Measurements from ENCODE around the gene PLCL2. TPM values are rescaled to one million over a fixed set of nuclear protein-coding genes. Genes with fewer than 3 reads are reported as not detected.
A peak's percentile ranks its signal among the peaks of the same experiment; 100 is the strongest.

Gene PLCL2
- total and polyA plus RNA-seq, 5 donors from 2014 or later, result 27.1 to 42.9 (median 33.5) TPM

GRCh38 chr3:17044855-17045254 lies 160.1 kb downstream of the PLCL2 start:
- Histone ChIP-seq H3K4me3 (ENCODE audit: low read depth, low read length) (no peak overlapping the region), H3K4me1 (ENCODE audit: control insufficient read depth, insufficient read depth, low read length, poor library complexity, severe bottlenecking) (peaks cover 6% of the 10 kb centered on the region), H3K27ac (ENCODE audit: insufficient read depth, low read length, poor library complexity, severe bottlenecking) (no peak overlapping the region), H3K27me3 (ENCODE audit: control insufficient read depth, insufficient read depth, low read length) (no peaks in the 10 kb centered on the region), H3K9me3 (ENCODE audit: control insufficient read depth in 2 of 2, low read length in 2 of 2) (peaks cover 0 to 6% of the 10 kb centered on the region in 2 experiments), H3K36me3 (ENCODE audit: control insufficient read depth, insufficient read depth, low read length) (peaks cover 19% of the 10 kb centered on the region)
- ATAC-seq (ENCODE audit: low read depth in 2 of 2) (peak in 1 of 2 donors; percentile 25), DNase-seq (peak in 1 of 3 donors; percentile 27)
- Mint-ChIP-seq H3K27ac (peak overlapping the region in 2 of 3 donors; percentile 33 to 57), H3K36me3 (peaks cover 55% of the 10 kb centered on the region), H3K27me3 (no peaks in the 10 kb centered on the region), H3K4me1 (peaks cover 22 to 39% (median 32%) of the 10 kb centered on the region in 4 donors), H3K9me3 (peaks cover 0 to 5% (median 0%) of the 10 kb centered on the region in 7 donors), H3K4me3 (no peak overlapping the region)

- Histone ChIP-seq H3K36me3 (ENCODE audit: control insufficient read depth, insufficient read depth, low read length) (peaks cover 19% of the 10 kb centered on the region), H3K4me3 (ENCODE audit: low read depth, low read length) (no peak overlapping the region), H3K4me1 (ENCODE audit: control insufficient read depth, insufficient read depth, low read length, poor library complexity, severe bottlenecking) (peaks cover 6% of the 10 kb centered on the region), H3K27ac (ENCODE audit: insufficient read depth, low read length, poor library complexity, severe bottlenecking) (no peak overlapping the region), H3K27me3 (ENCODE audit: control insufficient read depth, insufficient read depth, low read length) (no peaks in the 10 kb centered on the region), H3K9me3 (ENCODE audit: control insufficient read depth in 2 of 2, low read length in 2 of 2) (peaks cover 0 to 6% of the 10 kb centered on the region in 2 experiments)
- H3K36me3 Mint-ChIP-seq, result peaks cover 63% of the 10 kb centered on the region
- H3K27me3 Mint-ChIP-seq, result no peaks in the 10 kb centered on the region
- DNase-seq (no peak), ATAC-seq (ENCODE audit: low read depth in 2 of 2) (no peak)
- peaks cover 22 to 37% (median 30%) of the 10 kb centered on the region in 4 donors for H3K4me1 Mint-ChIP-seq
- H3K27ac Mint-ChIP-seq, result peak overlapping the region in 1 of 3 donors; percentile 9
- H3K9me3 Mint-ChIP-seq, result peaks cover 0 to 9% (median 2%) of the 10 kb centered on the region in 7 donors
- H3K4me3 Mint-ChIP-seq, result no peak overlapping the region
These were observed 160.9 kb downstream of the PLCL2 start for GRCh38 chr3:17045705-17046104.

- Mint-ChIP-seq H3K4me1 (peaks cover 22 to 37% (median 30%) of the 10 kb centered on the region in 4 donors), H3K27ac (peak overlapping the region in 2 of 3 donors; percentile 25 to 57), H3K36me3 (peaks cover 67% of the 10 kb centered on the region), H3K4me3 (no peak overlapping the region), H3K9me3 (peaks cover 0 to 9% (median 5%) of the 10 kb centered on the region in 7 donors), H3K27me3 (no peaks in the 10 kb centered on the region)
- H3K4me3 ChIP-seq (ENCODE audit: low read depth, low read length), result no peak overlapping the region
- peaks cover 19% of the 10 kb centered on the region for H3K36me3 ChIP-seq (ENCODE audit: control insufficient read depth, insufficient read depth, low read length)
- peaks cover 6% of the 10 kb centered on the region for H3K4me1 ChIP-seq (ENCODE audit: control insufficient read depth, insufficient read depth, low read length, poor library complexity, severe bottlenecking)
- DNase-seq (no peak), ATAC-seq (ENCODE audit: low read depth in 2 of 2) (no peak)
- H3K27me3 ChIP-seq (ENCODE audit: control insufficient read depth, insufficient read depth, low read length), result no peaks in the 10 kb centered on the region
- H3K27ac ChIP-seq (ENCODE audit: insufficient read depth, low read length, poor library complexity, severe bottlenecking), result no peak overlapping the region
- H3K9me3 ChIP-seq (ENCODE audit: control insufficient read depth in 2 of 2, low read length in 2 of 2), result peaks cover 0 to 6% of the 10 kb centered on the region in 2 experiments
These were observed 161.9 kb downstream of the PLCL2 start for GRCh38 chr3:17046623-17047022.

- H3K27me3 Mint-ChIP-seq, result no peaks in the 10 kb centered on the region
- H3K4me1 Mint-ChIP-seq, result peaks cover 22 to 37% (median 30%) of the 10 kb centered on the region in 4 donors
- no peak overlapping the region for H3K4me3 Mint-ChIP-seq
- peaks cover 6% of the 10 kb centered on the region for H3K4me1 ChIP-seq (ENCODE audit: control insufficient read depth, insufficient read depth, low read length, poor library complexity, severe bottlenecking)
- no peak overlapping the region for H3K27ac ChIP-seq (ENCODE audit: insufficient read depth, low read length, poor library complexity, severe bottlenecking)
- peaks cover 0 to 13% (median 5%) of the 10 kb centered on the region in 7 donors for H3K9me3 Mint-ChIP-seq
- DNase-seq, result peak in 1 of 3 donors; percentile 27
- H3K36me3 ChIP-seq (ENCODE audit: control insufficient read depth, insufficient read depth, low read length), result peaks cover 19% of the 10 kb centered on the region
- no peak overlapping the region for H3K4me3 ChIP-seq (ENCODE audit: low read depth, low read length)
- no peak for ATAC-seq (ENCODE audit: low read depth in 2 of 2)
- H3K27ac Mint-ChIP-seq, result peak overlapping the region in 1 of 3 donors; percentile 25
- H3K27me3 ChIP-seq (ENCODE audit: control insufficient read depth, insufficient read depth, low read length), result no peaks in the 10 kb centered on the region
- peaks cover 72% of the 10 kb centered on the region for H3K36me3 Mint-ChIP-seq
- peaks cover 0 to 6% of the 10 kb centered on the region in 2 experiments for H3K9me3 ChIP-seq (ENCODE audit: control insufficient read depth in 2 of 2, low read length in 2 of 2)
These were observed 162.4 kb downstream of the PLCL2 start for GRCh38 chr3:17047162-17047561.

- ATAC-seq (ENCODE audit: low read depth in 2 of 2), result no peak
- H3K36me3 Mint-ChIP-seq, result peaks cover 68% of the 10 kb centered on the region
- Histone ChIP-seq H3K36me3 (ENCODE audit: control insufficient read depth, insufficient read depth, low read length) (peaks cover 19% of the 10 kb centered on the region), H3K9me3 (ENCODE audit: control insufficient read depth in 2 of 2, low read length in 2 of 2) (peaks cover 0 to 6% of the 10 kb centered on the region in 2 experiments), H3K27me3 (ENCODE audit: control insufficient read depth, insufficient read depth, low read length) (no peaks in the 10 kb centered on the region), H3K4me3 (ENCODE audit: low read depth, low read length) (no peak overlapping the region), H3K4me1 (ENCODE audit: control insufficient read depth, insufficient read depth, low read length, poor library complexity, severe bottlenecking) (peaks cover 6% of the 10 kb centered on the region), H3K27ac (ENCODE audit: insufficient read depth, low read length, poor library complexity, severe bottlenecking) (no peak overlapping the region)
- peaks cover 0 to 13% (median 5%) of the 10 kb centered on the region in 7 donors for H3K9me3 Mint-ChIP-seq
- peak overlapping the region in 2 of 3 donors; percentile 6 to 86 for H3K27ac Mint-ChIP-seq
- peaks cover 22 to 38% (median 26%) of the 10 kb centered on the region in 4 donors for H3K4me1 Mint-ChIP-seq
- H3K27me3 Mint-ChIP-seq, result no peaks in the 10 kb centered on the region
- no peak for DNase-seq
- no peak overlapping the region for H3K4me3 Mint-ChIP-seq
These were observed 163.1 kb downstream of the PLCL2 start for GRCh38 chr3:17047894-17048293.

- Histone ChIP-seq H3K27me3 (ENCODE audit: control insufficient read depth, insufficient read depth, low read length) (no peaks in the 10 kb centered on the region), H3K27ac (ENCODE audit: insufficient read depth, low read length, poor library complexity, severe bottlenecking) (no peak overlapping the region), H3K9me3 (ENCODE audit: control insufficient read depth in 2 of 2, low read length in 2 of 2) (peaks cover 0 to 13% of the 10 kb centered on the region in 2 experiments), H3K4me3 (ENCODE audit: low read depth, low read length) (no peak overlapping the region), H3K4me1 (ENCODE audit: control insufficient read depth, insufficient read depth, low read length, poor library complexity, severe bottlenecking) (peaks cover 1% of the 10 kb centered on the region), H3K36me3 (ENCODE audit: control insufficient read depth, insufficient read depth, low read length) (peaks cover 20% of the 10 kb centered on the region)
- ATAC-seq (ENCODE audit: low read depth in 2 of 2), result no peak
- Mint-ChIP-seq H3K27ac (no peak overlapping the region), H3K27me3 (no peaks in the 10 kb centered on the region), H3K9me3 (peaks cover 0 to 18% (median 5%) of the 10 kb centered on the region in 7 donors), H3K4me1 (peaks cover 27 to 39% (median 30%) of the 10 kb centered on the region in 4 donors), H3K4me3 (no peak overlapping the region), H3K36me3 (peaks cover 74% of the 10 kb centered on the region)
- DNase-seq, result no peak
These were observed 165.3 kb downstream of the PLCL2 start for GRCh38 chr3:17050071-17050470.

- Mint-ChIP-seq H3K4me1 (peaks cover 24 to 36% (median 29%) of the 10 kb centered on the region in 4 donors), H3K36me3 (peaks cover 69% of the 10 kb centered on the region), H3K27ac (peak overlapping the region in 1 of 3 donors; percentile 22), H3K4me3 (no peak overlapping the region), H3K27me3 (no peaks in the 10 kb centered on the region), H3K9me3 (peaks cover 0 to 18% (median 5%) of the 10 kb centered on the region in 7 donors)
- no peak overlapping the region for H3K4me3 ChIP-seq (ENCODE audit: low read depth, low read length)
- peaks cover 0 to 13% of the 10 kb centered on the region in 2 experiments for H3K9me3 ChIP-seq (ENCODE audit: control insufficient read depth in 2 of 2, low read length in 2 of 2)
- H3K27me3 ChIP-seq (ENCODE audit: control insufficient read depth, insufficient read depth, low read length), result no peaks in the 10 kb centered on the region
- DNase-seq (no peak), ATAC-seq (ENCODE audit: low read depth in 2 of 2) (no peak)
- peaks cover 16% of the 10 kb centered on the region for H3K36me3 ChIP-seq (ENCODE audit: control insufficient read depth, insufficient read depth, low read length)
- H3K4me1 ChIP-seq (ENCODE audit: control insufficient read depth, insufficient read depth, low read length, poor library complexity, severe bottlenecking), result peaks cover 6% of the 10 kb centered on the region
- H3K27ac ChIP-seq (ENCODE audit: insufficient read depth, low read length, poor library complexity, severe bottlenecking), result no peak overlapping the region
These were observed 165.8 kb downstream of the PLCL2 start for GRCh38 chr3:17050506-17050905.

GRCh38 chr3:17052363-17052762 lies 167.6 kb downstream of the PLCL2 start:
- peaks cover 14 to 29% (median 20%) of the 10 kb centered on the region in 4 donors for H3K4me1 Mint-ChIP-seq
- peaks cover 61% of the 10 kb centered on the region for H3K36me3 Mint-ChIP-seq
- DNase-seq, result no peak
- H3K4me3 ChIP-seq (ENCODE audit: low read depth, low read length), result no peak overlapping the region
- no peak overlapping the region for H3K27ac ChIP-seq (ENCODE audit: insufficient read depth, low read length, poor library complexity, severe bottlenecking)
- no peak for ATAC-seq (ENCODE audit: low read depth in 2 of 2)
- H3K4me3 Mint-ChIP-seq, result no peak overlapping the region
- peaks cover 19% of the 10 kb centered on the region for H3K36me3 ChIP-seq (ENCODE audit: control insufficient read depth, insufficient read depth, low read length)
- no peak overlapping the region for H3K27ac Mint-ChIP-seq
- H3K9me3 ChIP-seq (ENCODE audit: control insufficient read depth in 2 of 2, low read length in 2 of 2), result peaks cover 0 to 13% of the 10 kb centered on the region in 2 experiments
- H3K27me3 Mint-ChIP-seq, result no peaks in the 10 kb centered on the region
- H3K27me3 ChIP-seq (ENCODE audit: control insufficient read depth, insufficient read depth, low read length), result no peaks in the 10 kb centered on the region
- H3K9me3 Mint-ChIP-seq, result peaks cover under 1 to 18% (median 4%) of the 10 kb centered on the region in 7 donors
- H3K4me1 ChIP-seq (ENCODE audit: control insufficient read depth, insufficient read depth, low read length, poor library complexity, severe bottlenecking), result peaks cover 8% of the 10 kb centered on the region

Measured in CD4-positive, CD25-positive, alpha-beta regulatory T cell (primary cell).